Liver (tissue), 9 donors: ENCODE data around the gene ACYP1. TPM values are rescaled to one million over a fixed set of nuclear protein-coding genes. Genes with fewer than 3 reads are reported as not detected.

Source experiments
- DNase-seq: peaks from one replicate; pipeline ENCODE4 v3.0.0-alpha.2; 2017; ENCODE audit warnings: low spot score
- H3K27ac ChIP-seq, 2 donors: one replicate each; pipeline ENCODE4 v1.7.0; 2013; ENCODE audit warnings: inconsistent platforms in 2 of 2, low read length in 2 of 2, control low read depth in 1 of 2, low read depth in 1 of 2, mild to moderate bottlenecking in 1 of 2
- H3K27me3 ChIP-seq, 4 donors: one replicate each; pipeline versions ENCODE4 v1.6.1 to v1.7.0; 2013; ENCODE audit warnings: low read length in 3 of 4, inconsistent platforms in 1 of 4, mild to moderate bottlenecking in 1 of 4, moderate library complexity in 1 of 4; ENCODE audit not compliant: control insufficient read depth in 4 of 4, insufficient read depth in 4 of 4
- H3K36me3 ChIP-seq, 4 donors: one replicate each; pipeline versions ENCODE4 v1.6.1 to v1.7.0; 2013; ENCODE audit warnings: low read length in 3 of 4, mild to moderate bottlenecking in 3 of 4, low read depth in 1 of 4, moderate library complexity in 1 of 4; ENCODE audit not compliant: control insufficient read depth in 4 of 4, insufficient read depth in 3 of 4
- H3K4me1 ChIP-seq, 4 donors: one replicate each; pipeline versions ENCODE4 v1.6.1 to v1.7.0; 2013; ENCODE audit warnings: low read length in 3 of 4, mild to moderate bottlenecking in 3 of 4, moderate library complexity in 1 of 4; ENCODE audit not compliant: control insufficient read depth in 4 of 4, insufficient read depth in 4 of 4
- H3K4me3 ChIP-seq, 3 donors: one replicate each; pipeline versions ENCODE4 v1.6.1 to v1.7.0; 2013; ENCODE audit warnings: low read length in 3 of 3, control low read depth in 1 of 3, low read depth in 1 of 3, mild to moderate bottlenecking in 1 of 3
- H3K9ac ChIP-seq, 2 donors: one replicate each; pipeline ENCODE4 v1.7.0; 2013; ENCODE audit warnings: low read length in 2 of 2, mild to moderate bottlenecking in 2 of 2, moderate library complexity in 2 of 2, control low read depth in 1 of 2, low read depth in 1 of 2
- H3K9me3 ChIP-seq, 4 donors: one replicate each; pipeline versions ENCODE4 v1.6.1 to v1.7.0; 2013; ENCODE audit warnings: low read length in 3 of 4; ENCODE audit not compliant: control insufficient read depth in 4 of 4
- FOXA1 ChIP-seq: IDR thresholded peaks from 2 replicates; pipeline ENCODE4 v1.6.1; 2016; ENCODE audit warnings: antibody characterized with exemption
- FOXA2 ChIP-seq: IDR thresholded peaks from 2 replicates; pipeline ENCODE4 v1.6.1; 2016; ENCODE audit warnings: antibody characterized with exemption
- GABPA ChIP-seq, 2 donors: IDR thresholded peaks in 1 of 2; conservative IDR thresholded peaks in 1 of 2; 2 replicates each; pipeline ENCODE4 v1.6.1; 2016; ENCODE audit warnings: antibody characterized with exemption in 2 of 2, mild to moderate bottlenecking in 1 of 2, moderate library complexity in 1 of 2
- HNF4A ChIP-seq, 2 donors: conservative IDR thresholded peaks; 2 replicates each; pipeline ENCODE4 v1.6.1; 2016; ENCODE audit warnings: antibody characterized with exemption in 2 of 2, mild to moderate bottlenecking in 2 of 2
- HNF4G ChIP-seq: IDR thresholded peaks from 2 replicates; pipeline ENCODE4 v1.6.1; 2016; ENCODE audit warnings: antibody characterized with exemption
- JUND ChIP-seq, 2 donors: IDR thresholded peaks; 2 replicates each; pipeline ENCODE4 v1.6.1; 2016; ENCODE audit warnings: antibody characterized with exemption in 2 of 2
- NR2F2 ChIP-seq: IDR thresholded peaks from 2 replicates; pipeline ENCODE4 v1.6.1; 2016; ENCODE audit warnings: antibody characterized with exemption
- RAD21 ChIP-seq, 2 donors: IDR thresholded peaks; 2 replicates each; pipeline ENCODE4 v1.6.1; 2016; ENCODE audit warnings: antibody characterized with exemption in 2 of 2, mild to moderate bottlenecking in 2 of 2
- RXRA ChIP-seq, 2 donors: IDR thresholded peaks; 2 replicates each; pipeline ENCODE4 v1.6.1; 2017 to 2018; ENCODE audit warnings: antibody characterized with exemption in 2 of 2, mild to moderate bottlenecking in 1 of 2
- SP1 ChIP-seq: IDR thresholded peaks from 2 replicates; pipeline ENCODE4 v1.6.1; 2018; ENCODE audit warnings: antibody characterized with exemption, mild to moderate bottlenecking
- TAF1 ChIP-seq: conservative IDR thresholded peaks from 2 replicates; pipeline ENCODE4 v1.6.1; 2016; ENCODE audit warnings: antibody characterized with exemption, mild to moderate bottlenecking
- YY1 ChIP-seq: IDR thresholded peaks from 2 replicates; pipeline ENCODE4 v1.6.1; 2016; ENCODE audit warnings: antibody characterized with exemption, mild to moderate bottlenecking
- WGBS: extraction: QIAGEN DNeasy Blood & Tissue Kit; methylation state at CpG from one replicate; pipeline ENCODE4 v1.1.7; 2013; 5-methylcytosine and 5-hydroxymethylcytosine counted together
- polyA plus RNA-seq, 2 donors: library from polyadenylated mRNA; stranded (reverse) in 1 of 2; unstranded in 1 of 2; fragments of 200-250 nt in 1 of 2; fragments of >200 nt in 1 of 2; fragmentation: Nextera tagmentation in 1 of 2; extraction: Ambion mirVana in 1 of 2; gene quantifications; one replicate each; pipeline versions ENCODE4 v1.2.1 to v1.2.3, GENCODE V29; 2013 to 2015
- total RNA-seq, 2 donors: library from RNA; depleted of rRNA; stranded (reverse); fragments of >200 nt; gene quantifications; one replicate each; pipeline ENCODE4 v1.2.3, GENCODE V29; 2014
- TF ChIP-seq, protein P1 (sequence below): IDR thresholded peaks from 2 replicates; pipeline ENCODE4 v1.6.1; 2016; ENCODE audit warnings: antibody characterized with exemption
- TF ChIP-seq, protein P2 (sequence below): fragments of 150-350 bp; IDR thresholded peaks from 2 replicates; pipeline ENCODE4 v1.5.1; 2017; ENCODE audit warnings: improper control_type of control experiment, low read depth, low read length; ENCODE audit not compliant: missing input control
- TF ChIP-seq, protein P3 (sequence below): IDR thresholded peaks from 2 replicates; pipeline ENCODE4 v1.6.1; 2016; ENCODE audit warnings: antibody characterized with exemption
- TF ChIP-seq, protein P4 (sequence below): IDR thresholded peaks from 2 replicates; pipeline ENCODE4 v1.6.1; 2016; ENCODE audit warnings: antibody characterized with exemption, mild to moderate bottlenecking
- TF ChIP-seq, protein P5 (sequence below): IDR thresholded peaks from 2 replicates; pipeline ENCODE4 v1.6.1; 2016; ENCODE audit warnings: antibody characterized with exemption
- donor health status: healthy.
- donor health status: healthy.
- donor health status: healthy.
- donor health status: healthy.
- donor health status: healthy.

The ACYP1 gene
- total and polyA plus RNA-seq, 4 donors, result 2.1 to 7.5 (median 4.0) TPM

DNA sequence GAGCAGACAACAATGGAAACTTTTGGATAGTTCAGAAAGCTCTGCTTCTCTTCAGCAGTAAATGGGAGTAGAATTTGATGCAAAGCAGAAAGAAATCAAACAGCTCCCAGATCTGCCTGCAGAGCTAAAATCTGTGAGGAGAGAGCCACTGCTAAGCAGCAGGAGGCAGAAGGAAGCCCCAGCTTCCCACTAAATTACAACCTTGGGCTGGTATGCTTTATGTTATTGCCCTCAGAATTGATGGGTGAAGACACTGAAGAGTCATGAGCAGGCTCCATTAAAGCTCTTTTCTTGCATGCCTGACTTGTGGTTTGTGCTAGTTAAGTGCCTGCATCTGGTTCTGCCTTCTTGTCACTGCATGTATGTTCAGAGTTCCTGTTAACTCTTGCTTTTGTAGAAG lies 14.0 kb upstream of the ACYP1 start:
- TF ChIP-seq, protein P1, sequence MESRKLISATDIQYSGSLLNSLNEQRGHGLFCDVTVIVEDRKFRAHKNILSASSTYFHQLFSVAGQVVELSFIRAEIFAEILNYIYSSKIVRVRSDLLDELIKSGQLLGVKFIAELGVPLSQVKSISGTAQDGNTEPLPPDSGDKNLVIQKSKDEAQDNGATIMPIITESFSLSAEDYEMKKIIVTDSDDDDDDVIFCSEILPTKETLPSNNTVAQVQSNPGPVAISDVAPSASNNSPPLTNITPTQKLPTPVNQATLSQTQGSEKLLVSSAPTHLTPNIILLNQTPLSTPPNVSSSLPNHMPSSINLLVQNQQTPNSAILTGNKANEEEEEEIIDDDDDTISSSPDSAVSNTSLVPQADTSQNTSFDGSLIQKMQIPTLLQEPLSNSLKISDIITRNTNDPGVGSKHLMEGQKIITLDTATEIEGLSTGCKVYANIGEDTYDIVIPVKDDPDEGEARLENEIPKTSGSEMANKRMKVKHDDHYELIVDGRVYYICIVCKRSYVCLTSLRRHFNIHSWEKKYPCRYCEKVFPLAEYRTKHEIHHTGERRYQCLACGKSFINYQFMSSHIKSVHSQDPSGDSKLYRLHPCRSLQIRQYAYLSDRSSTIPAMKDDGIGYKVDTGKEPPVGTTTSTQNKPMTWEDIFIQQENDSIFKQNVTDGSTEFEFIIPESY, result no peak
- TF ChIP-seq YY1 (no peak), TAF1 (no peak), SP1 (no peak), NR2F2 (no peak), JUND (IDR thresholded peaks at IDR 0.05) (no peak), GABPA (IDR thresholded peaks at IDR 0.05 in 1 of 2, conservative IDR thresholded peaks at IDR 0.05 in 1 of 2) (no peak), FOXA2 (no peak), RXRA (IDR thresholded peaks at IDR 0.05) (no peak), RAD21 (IDR thresholded peaks at IDR 0.05) (no peak), HNF4A (conservative IDR thresholded peaks at IDR 0.05) (no peak), FOXA1 (no peak)
- TF ChIP-seq, protein P2, sequence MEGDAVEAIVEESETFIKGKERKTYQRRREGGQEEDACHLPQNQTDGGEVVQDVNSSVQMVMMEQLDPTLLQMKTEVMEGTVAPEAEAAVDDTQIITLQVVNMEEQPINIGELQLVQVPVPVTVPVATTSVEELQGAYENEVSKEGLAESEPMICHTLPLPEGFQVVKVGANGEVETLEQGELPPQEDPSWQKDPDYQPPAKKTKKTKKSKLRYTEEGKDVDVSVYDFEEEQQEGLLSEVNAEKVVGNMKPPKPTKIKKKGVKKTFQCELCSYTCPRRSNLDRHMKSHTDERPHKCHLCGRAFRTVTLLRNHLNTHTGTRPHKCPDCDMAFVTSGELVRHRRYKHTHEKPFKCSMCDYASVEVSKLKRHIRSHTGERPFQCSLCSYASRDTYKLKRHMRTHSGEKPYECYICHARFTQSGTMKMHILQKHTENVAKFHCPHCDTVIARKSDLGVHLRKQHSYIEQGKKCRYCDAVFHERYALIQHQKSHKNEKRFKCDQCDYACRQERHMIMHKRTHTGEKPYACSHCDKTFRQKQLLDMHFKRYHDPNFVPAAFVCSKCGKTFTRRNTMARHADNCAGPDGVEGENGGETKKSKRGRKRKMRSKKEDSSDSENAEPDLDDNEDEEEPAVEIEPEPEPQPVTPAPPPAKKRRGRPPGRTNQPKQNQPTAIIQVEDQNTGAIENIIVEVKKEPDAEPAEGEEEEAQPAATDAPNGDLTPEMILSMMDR, result no peak
- TF ChIP-seq, protein P3, sequence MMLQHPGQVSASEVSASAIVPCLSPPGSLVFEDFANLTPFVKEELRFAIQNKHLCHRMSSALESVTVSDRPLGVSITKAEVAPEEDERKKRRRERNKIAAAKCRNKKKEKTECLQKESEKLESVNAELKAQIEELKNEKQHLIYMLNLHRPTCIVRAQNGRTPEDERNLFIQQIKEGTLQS, result no peak
- TF ChIP-seq, protein P4, sequence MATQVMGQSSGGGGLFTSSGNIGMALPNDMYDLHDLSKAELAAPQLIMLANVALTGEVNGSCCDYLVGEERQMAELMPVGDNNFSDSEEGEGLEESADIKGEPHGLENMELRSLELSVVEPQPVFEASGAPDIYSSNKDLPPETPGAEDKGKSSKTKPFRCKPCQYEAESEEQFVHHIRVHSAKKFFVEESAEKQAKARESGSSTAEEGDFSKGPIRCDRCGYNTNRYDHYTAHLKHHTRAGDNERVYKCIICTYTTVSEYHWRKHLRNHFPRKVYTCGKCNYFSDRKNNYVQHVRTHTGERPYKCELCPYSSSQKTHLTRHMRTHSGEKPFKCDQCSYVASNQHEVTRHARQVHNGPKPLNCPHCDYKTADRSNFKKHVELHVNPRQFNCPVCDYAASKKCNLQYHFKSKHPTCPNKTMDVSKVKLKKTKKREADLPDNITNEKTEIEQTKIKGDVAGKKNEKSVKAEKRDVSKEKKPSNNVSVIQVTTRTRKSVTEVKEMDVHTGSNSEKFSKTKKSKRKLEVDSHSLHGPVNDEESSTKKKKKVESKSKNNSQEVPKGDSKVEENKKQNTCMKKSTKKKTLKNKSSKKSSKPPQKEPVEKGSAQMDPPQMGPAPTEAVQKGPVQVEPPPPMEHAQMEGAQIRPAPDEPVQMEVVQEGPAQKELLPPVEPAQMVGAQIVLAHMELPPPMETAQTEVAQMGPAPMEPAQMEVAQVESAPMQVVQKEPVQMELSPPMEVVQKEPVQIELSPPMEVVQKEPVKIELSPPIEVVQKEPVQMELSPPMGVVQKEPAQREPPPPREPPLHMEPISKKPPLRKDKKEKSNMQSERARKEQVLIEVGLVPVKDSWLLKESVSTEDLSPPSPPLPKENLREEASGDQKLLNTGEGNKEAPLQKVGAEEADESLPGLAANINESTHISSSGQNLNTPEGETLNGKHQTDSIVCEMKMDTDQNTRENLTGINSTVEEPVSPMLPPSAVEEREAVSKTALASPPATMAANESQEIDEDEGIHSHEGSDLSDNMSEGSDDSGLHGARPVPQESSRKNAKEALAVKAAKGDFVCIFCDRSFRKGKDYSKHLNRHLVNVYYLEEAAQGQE, result no peak
- TF ChIP-seq, protein P5, sequence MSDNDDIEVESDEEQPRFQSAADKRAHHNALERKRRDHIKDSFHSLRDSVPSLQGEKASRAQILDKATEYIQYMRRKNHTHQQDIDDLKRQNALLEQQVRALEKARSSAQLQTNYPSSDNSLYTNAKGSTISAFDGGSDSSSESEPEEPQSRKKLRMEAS, result no peak
- DNase-seq, result no peak

DNA sequence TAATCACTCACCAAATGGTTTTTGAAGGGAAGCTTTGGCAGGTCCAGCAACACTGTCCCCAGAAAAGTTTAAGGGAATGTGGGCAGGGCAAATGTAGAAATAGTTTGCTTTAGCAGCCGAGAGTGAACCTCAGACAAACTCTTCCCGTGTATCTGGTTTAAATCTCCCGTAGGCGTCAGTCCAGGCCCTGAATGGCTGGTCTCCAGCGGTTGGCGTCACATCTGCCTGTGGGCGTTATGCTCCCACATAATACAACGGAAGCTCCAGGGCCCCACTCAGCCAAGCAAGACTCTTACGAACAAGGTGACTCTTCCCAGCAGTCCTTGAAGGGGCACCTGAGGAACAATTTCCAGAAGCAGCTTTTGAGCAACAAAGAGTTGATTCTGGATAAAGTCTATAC lies 6.6 kb upstream of the ACYP1 start:
- no peak for DNase-seq
- H3K9ac ChIP-seq, result peak overlapping the region; percentile 40 to 55

More for the DNA sequence above, 14.0 kb upstream of the ACYP1 start:
- Histone ChIP-seq H3K9ac (no peak overlapping the region), H3K36me3 (peaks cover 0 to 12% (median 6%) of the 10 kb centered on the region in 4 donors), H3K27ac (no peak overlapping the region), H3K4me3 (no peak overlapping the region), H3K9me3 (no peaks in the 10 kb centered on the region), H3K27me3 (no peaks in the 10 kb centered on the region), H3K4me1 (no peaks in the 10 kb centered on the region)

More for the DNA sequence above, 6.6 kb upstream of the ACYP1 start:
- Histone ChIP-seq H3K36me3 (no peaks in the 10 kb centered on the region), H3K4me3 (peak overlapping the region in 2 of 3 donors; percentile 37 to 73), H3K27me3 (no peaks in the 10 kb centered on the region), H3K9me3 (no peaks in the 10 kb centered on the region), H3K27ac (peak overlapping the region; percentile 87 to 96), H3K4me1 (peaks cover 0 to 20% (median 8%) of the 10 kb centered on the region in 4 donors)
- 41% methylated on average over 9 of the region's 9 CpGs for WGBS
- TF ChIP-seq RXRA (IDR thresholded peaks at IDR 0.05) (peak; percentile 35 to 51), FOXA2 (no peak), HNF4G (no peak), RAD21 (IDR thresholded peaks at IDR 0.05) (peak in 1 of 2 donors; percentile 11), GABPA (IDR thresholded peaks at IDR 0.05 in 1 of 2, conservative IDR thresholded peaks at IDR 0.05 in 1 of 2) (peak in 1 of 2 donors; percentile 16), SP1 (no peak), NR2F2 (no peak), TAF1 (no peak)
- TF ChIP-seq, protein P1, result no peak
